HT-29 (cell line): Measurements from ENCODE around the gene ANK3. TPM values are rescaled to one million over a fixed set of nuclear protein-coding genes. Genes with fewer than 3 reads are reported as not detected.

Experiments used
- DNase-seq: peaks from one replicate; pipeline ENCODE4 v3.0.0-alpha.2; 2015; ENCODE audit warnings: low spot score
- total RNA-seq: library from RNA; depleted of rRNA; stranded (reverse); fragments of >200 nt; shearing (Covaris generic); gene quantifications from 2 replicates; pipeline ENCODE4 v1.2.3, GENCODE V29; 2014

ANK3 gene
- total RNA-seq, 1 experiment from 2014 or later: 11.5 TPM

DNA sequence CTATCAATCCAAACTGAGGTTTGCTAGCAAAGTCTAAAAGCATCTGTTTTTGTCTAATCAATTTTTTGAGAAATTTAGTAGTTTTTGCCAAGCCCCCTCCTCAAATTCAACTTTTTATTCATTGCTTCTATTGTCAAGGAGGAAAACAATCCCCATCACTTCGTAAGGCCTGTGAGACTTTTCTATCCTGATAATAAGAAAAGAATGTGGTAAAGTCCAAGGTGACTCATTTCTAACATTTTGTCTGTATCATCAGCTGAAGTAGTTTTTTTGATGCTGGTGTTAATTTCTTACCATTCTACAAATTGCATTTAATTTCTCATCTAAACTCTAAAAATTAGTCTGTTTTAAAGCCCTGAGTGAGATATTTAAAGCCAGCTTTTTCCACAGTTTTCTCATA is 11.7 kb downstream of the ANK3 start:
- DNase-seq: no peak

DNA sequence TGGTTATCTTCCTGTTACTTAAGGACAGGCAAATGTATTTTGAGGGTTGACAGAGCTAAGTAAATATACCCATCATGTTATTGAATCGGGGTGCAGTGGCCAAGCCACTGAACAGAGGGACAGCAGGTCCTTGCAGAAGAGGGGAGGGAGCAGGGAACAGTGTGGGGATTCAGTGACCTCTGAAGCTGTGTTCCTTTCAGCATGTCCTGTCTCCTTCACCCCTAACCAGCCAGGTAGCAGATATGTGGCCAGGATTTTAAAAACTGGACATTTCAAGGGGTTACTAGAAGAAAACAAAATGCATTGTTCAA is 12.7 kb downstream of the ANK3 start:
- no peak for DNase-seq

DNA sequence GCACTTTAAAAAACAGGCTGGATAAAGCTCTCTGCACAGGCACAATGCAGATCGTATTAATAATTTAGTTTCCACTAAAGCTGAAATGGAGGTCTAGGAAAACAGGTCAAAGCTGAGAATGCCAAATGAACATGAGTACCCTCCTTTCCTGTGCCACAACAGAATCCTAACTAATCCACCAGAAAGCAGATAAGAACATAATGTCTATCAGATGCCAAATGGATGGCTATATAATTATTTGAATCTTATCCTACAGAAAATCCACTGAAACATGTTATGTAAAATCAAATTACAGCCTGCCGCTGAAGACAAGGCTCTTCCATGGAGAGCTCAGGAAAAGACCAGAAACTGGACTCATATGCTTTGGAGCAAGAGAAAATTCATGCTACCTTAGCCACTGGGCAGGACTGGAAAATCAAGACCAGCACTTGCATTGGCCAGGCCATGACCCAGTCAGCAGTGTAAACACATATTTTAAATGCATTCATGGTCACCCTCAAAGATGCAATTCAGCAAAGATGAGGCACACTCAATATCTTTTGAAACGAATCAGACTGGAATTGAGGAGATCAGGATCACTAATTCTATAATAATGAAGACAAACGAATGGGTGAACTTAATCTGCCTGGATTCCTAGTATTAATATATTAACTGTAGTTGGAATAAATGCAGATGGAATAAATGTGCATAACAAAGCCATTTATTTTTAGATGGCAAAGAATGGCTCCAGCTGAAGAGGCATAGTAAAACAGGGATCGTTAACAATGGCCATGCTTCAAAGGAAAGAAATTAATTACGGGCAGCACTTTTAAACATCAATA is 13.2 kb downstream of the ANK3 start:
- DNase-seq: no peak

DNA sequence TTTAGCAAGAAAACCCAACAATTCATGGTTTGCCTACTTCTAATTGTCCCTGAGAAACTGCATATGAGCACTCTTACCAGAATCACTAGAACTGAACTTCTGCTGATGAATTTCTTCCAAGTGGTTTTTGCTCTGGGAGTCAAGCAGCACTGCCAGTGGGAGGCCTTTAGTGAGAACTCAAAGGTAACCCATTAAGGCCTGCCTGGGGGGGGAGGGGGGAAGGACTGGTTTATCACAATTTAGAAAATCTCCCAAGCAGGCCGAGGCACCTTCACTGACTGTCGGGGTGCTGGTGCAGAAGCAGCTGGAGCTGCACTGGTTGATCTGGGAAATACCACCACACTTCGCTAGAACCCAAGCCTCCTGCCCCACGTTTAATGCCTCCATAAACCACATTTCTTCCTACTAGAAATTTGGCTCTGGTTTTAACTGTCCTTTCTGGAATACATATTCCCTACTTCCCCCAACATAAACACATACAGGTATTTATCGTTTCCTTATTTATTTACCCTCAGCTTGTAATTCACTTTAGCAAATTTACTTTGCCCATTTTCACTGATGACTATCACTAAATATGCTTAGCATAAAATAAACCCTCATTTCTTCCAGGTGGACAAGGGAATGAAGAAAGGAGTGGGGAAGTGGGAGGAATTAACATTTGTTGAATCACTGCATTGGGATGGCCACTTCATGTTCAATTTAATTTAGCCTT is 14.2 kb downstream of the ANK3 start:
- no peak for DNase-seq

DNA sequence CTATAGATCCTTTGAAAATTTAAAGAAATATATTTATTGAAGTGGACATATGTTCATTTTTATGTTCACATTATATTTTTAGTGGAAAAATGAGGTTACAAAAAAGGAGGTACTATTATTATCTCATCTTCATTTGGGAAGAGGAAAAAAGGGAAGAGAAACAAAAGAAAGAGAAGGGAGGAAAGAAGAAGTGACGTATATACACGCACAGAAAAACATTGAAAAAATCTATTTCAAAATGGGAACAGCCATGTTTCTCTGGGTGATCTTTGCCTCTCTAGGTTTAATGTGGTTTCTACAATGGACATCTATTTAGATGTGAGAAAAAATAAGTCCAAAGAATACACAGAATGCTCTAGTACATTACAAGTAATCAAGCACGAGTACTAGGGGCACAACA is 14.8 kb downstream of the ANK3 start:
- DNase-seq: no peak

DNA sequence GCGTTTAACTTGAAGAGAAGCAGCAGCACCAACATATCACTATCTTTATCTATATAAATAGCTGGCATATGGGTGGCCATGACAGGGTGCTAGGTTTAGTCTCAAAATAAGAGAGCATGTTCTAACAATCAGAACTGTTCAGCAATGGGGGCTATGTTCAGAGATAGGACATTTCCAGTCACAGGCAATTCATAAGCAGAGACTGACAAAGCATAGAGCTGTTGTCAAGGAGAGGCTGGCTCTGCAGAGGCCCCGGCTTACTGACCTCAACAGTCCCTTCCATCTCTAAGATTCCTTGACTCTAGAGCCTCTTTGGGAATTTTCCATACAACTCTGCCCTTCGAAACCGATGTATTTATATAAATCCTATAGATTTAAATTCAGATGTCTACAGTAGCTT is 17.2 kb downstream of the ANK3 start:
- DNase-seq: no peak

DNA sequence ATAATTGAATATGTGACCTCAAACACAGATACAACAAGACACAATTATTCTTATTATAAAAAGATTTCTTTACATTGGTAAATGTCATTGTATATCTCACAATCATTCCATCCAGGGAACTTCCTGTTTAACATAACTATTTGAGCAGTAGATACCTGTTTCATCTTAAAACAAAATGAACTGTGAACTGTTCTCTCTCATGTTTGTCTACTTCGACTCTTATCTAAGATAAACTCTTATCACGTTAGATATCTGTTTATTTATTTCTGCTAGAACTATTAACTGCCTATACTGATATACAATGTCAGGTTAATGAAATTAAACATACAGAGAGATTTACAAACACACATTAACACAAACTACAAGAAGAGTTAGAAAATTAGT is 20.1 kb downstream of the ANK3 start:
- no peak for DNase-seq

DNA sequence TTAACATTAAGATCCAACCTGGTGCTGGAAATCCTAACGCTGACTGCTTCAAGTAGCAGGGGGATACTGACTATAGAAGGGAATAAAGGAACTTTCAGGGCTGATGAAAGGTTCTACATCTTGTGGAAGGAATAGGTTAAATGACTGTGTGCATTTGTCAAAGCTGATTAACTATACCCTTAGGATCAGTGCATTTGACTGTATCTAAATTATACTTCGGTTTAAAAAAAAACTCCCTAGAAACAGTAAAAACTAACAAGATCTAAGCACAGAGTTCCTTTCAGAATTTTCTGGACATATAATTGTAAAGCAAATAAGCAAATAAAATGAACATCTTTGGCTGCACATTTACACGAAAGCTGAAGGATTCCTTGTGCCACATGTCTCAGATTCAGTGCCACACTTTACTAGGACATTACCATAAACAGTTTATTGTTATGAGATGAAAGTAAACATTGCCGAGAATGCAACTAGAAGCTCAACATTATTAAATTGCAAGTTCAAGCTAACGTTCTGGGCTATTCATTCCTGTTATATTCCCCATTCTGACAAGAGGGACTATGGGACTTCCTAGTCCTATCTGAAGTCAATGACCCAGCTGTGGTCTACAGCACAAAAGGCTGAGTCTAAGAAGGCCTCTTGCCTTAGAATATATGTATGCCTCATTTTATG is 20.7 kb downstream of the ANK3 start:
- DNase-seq: no peak

DNA sequence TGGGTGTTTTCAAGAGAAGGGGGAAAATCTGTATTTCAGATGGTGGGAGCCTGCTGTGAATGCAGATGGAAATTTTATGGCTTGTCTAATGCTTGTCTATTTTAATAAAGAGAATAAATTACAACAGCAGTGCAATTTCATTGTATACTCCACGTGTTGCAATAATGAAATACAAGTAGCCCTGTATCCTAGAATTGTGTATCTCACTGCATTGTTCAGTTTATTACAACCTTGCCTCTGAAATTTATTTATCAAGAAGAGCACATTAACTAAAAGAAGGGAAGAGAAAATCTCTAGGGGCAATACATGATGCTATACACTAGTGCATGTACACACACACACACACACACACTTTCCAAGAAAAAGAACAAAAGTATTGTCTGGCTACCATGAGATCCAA is 21.8 kb downstream of the ANK3 start:
- DNase-seq: no peak

DNA sequence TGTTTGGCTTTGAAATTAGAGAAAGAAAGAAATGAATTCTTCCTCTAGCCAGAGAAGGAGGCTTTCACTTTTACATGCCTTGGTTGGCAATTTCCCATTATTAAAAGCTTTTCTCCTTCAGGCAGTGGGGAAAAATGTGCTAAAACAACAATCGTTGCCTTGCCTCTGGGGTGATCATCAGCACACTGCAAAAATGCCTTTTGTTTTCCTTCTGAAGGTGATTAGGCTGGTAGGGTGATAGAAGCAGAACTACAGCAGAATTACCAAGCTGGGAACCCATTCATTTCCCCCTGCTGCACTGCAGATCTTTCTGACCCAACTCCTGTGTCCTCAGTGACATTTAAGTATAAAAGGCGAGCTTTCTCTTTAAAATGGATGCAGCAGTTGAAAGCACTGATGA is 22.2 kb downstream of the ANK3 start:
- DNase-seq: no peak

DNA sequence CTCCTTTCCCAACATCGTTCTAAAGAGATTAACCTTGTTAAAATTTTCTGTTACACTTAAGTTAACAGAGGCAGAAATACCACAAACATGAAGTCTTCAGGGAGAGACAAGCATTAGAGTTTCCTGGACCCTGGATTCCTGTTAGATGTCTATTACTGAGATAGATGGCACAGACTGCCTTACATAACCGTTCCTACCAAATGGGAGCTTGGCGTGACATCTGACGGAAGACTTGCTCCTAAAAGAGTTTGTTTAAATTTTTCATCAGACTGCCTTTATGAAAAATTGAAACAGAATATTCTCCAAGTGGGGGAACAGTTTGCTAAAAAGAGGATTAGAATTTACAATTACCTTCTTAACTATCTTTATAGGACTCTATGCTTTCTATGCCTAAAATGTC is 22.7 kb downstream of the ANK3 start:
- no peak for DNase-seq

DNA sequence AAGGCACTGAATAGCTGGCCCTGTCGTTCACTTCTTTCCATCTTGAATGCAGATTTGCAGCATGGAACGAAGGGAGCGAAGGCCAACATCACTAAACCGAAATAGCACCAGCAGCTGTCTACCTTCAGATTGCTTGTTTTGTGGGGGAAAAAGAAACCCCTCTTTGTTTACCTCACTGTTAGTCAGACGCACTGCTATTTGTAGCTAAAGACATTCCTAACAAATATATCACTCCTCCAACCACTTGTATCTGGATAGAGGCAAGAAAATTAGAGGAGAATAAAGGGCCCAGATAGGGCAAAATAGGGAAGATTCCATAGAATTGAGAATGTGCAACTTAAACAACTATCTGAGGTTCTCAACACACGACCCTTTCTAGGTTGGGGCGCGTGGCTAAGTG is 26.5 kb downstream of the ANK3 start:
- DNase-seq: no peak

DNA sequence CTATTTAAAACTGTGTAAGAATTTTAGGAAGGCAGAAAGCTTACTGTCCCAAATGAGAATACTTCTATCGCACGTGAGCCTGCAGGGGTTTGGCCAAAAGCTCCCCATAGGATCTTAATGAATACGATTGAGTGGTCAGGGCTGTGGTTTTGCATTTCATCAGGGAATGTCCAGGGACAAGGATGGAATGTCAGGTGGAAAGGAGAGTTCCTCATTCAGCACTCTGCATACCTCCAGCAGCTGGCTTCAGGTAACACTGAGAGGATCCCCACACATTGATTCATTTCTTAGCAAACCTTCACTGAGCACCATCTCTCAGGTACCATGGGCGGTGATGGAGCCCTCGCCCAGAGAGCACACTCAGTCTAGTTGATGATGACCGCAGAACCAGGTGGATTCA is 27.2 kb downstream of the ANK3 start:
- DNase-seq: no peak

DNA sequence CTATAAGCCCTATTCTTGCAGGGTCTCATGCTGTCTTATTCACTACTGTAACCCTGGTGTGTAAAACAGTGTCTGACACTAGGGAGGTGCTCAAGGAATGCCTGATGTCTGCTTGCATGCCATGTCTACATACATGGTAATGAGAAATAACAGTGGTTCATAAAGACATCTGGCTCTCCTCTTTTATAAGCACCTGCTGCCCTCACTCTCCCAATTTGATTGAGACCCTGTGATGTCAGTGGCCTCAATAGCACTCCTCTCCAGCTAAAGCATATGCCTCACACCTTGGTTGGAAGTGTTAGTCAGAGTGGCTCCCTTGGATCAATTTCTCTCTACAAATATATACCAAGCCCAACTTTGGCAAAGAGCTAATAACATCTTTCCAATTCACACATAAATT is 30.6 kb downstream of the ANK3 start:
- no peak for DNase-seq

DNA sequence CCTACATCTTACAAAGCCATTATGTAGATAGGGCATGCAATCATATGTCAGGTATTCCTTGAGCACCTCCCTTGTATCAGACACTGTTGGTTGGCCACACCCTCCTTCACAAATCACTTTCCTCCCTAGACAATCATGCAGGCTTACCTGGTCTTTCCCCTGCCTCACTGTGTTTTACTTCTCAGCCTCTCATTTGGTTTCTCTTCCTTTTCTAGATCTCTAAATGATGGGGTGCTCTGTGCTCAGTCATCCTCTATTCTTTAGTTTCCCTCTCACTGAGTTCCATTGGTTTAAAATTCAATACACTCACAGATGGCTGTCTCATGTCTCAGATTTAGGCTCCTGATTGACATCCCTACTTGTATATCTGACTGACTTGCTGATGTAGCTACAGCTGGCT is 31.4 kb downstream of the ANK3 start:
- DNase-seq: no peak

DNA sequence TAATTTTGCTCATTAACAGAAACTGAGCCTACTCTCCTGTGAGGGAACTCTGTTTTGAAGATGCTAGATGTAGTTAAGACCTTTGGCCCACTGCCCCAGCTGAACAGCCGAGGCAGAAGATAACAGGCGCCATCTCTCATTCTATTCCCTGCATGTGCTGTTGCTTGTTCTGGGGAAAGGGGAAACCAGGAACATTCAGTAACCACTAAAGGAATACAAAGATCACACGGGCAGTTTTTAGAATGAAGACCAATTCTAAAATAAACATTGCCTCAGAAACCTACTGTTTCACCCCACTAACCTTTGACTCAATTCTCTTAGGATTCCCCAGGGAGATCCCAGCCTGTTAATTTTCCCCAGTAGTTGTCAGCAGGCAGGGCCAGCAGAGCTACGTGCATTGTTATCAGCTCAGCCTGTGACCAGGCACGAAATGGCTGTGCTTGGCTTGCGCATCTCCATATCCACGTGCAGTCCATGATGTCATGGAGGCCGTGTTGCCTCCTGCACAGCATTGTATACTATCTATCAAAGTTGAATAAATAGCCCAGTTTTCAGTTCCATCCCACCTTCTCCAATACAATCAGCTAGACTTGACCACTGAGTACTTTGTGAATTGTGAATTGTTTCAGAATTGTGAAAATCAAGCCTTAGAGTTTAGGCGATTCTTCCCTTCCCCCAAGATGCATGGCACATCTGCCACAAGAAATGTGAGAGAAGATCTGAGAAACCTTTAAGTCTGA is 36.0 kb downstream of the ANK3 start:
- DNase-seq: no peak

DNA sequence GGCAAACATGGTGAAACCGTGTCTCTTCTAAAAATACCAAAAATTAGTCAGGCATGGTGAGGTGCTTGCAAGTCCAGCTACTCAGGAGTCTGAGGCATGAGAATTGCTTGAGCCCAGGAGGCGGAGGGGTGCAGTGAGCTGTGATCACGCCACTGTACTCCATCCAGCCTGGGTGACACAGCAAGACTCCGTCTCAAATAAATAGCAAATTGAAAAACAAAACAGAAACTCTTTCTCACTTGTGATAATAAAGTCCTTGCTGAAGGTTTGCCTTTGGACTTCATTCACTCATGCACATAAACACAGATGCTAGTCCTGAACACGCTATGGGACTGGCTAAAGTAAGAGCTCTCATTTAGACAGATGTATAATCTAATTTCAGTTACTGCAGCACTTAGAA is 37.6 kb downstream of the ANK3 start:
- no peak for DNase-seq

DNA sequence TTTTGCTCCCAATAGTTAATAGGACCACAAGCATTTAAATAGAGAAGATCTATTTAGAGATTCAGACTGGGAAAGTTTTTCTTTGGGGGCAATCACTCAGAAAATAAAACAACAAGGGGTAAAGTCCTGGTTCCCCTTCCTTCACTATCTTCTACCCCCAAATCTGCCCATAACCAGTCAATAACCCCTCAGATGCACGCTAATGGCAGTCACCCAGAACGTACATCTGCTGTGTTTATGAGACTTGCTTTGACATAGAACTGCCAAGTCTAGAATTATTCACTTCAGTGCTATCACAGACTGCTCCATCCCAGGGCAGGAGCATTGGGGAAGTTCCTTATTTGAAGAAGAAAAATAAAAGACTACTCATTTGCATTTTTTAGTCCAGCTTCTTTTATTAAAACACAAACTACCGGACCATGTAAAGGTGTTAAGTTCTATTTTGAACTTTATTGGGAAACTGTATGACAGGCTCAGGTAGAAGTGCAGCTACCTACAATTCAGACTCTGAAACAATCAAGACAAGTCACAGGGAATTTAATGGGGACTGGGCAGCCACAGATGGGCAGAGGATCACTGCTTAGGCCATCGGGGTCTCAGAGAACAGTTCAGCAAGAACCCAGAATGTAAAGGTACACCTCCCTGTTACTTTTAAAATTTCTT is 38.4 kb downstream of the ANK3 start:
- no peak for DNase-seq

DNA sequence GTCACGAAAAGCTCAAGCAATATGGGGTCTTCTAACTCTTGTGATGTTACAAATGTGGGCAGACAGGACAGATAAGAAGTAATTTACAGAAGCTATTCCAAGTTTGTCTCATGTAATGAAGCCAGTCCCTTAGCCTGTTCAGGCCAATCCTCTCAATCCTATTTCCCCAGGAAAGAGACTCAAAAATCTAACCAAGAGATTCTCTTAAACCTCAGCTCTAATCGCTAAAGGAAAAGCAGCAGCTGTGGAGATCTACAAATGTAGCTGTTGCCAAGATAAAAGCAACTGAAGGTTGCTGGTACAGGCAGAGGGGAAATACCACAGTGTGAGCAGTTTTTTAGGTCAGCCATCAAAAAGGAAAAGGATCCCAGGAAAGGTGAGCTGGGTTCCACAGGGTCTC is 39.3 kb downstream of the ANK3 start:
- DNase-seq: no peak

DNA sequence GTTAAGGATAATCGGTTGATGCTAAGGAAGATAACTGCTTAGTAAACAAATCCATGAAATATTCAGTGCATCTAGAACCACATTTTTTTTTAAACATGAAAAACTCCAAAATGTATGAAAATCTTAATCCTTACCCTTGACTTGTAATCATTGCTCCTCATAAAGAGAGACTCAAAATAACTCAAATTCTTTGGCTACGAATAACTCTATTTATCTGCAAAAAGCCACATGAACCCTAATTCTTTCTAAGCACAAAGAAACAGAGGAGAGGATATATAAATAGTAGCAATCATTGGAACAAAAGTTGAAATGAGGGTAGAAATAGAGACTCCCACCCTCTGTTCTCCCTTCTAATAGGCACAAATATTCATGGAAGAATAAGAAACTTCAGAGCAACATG is 40.2 kb downstream of the ANK3 start:
- no peak for DNase-seq

DNA sequence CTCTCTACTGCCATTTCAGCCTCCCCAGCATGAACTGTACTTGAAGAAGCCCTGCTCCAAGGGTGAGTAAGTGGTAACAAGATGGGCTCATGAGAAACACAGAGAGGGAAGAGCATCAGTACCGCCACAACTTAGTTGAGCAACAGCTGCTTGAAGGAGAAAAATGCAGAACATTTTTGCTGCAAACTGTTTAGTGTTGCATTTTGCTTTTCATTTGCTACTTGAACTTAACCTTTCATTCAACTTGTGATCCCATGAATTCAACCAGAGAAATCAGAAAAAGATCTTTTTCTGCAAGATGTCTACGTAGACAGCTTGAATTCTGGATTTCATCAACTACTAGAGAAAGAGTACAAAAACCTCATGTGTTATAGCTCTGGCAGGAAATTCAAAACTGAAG is 40.7 kb downstream of the ANK3 start:
- no peak for DNase-seq

DNA sequence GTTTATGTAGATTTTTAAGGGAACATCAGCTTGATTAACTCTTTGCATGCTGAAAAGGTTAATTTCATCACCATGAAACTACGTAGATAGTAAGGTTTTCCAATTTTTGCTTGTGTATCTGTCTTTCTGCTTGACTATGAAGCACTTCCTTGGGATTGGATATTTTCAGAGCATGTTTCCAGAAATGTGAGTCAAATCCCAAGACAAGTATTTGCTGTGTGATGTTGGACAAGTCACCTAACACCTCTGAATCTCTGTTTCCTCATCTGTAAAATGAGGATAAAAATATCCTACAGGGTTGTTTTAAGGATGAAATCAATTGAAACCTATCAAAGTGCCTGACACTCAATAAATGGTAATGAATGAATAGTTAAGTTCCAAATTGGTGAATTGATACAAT is 42.4 kb downstream of the ANK3 start:
- no peak for DNase-seq
